ENCODE results near the gene LY6G6F. TPM values are rescaled to one million over a fixed set of nuclear protein-coding genes. Genes with fewer than 3 reads are reported as not detected.

Gene LY6G6F
- total RNA-seq, 4 donors from 2014 or later, result not detected

- H3K4me1 ChIP-seq, result peaks cover 0 to 74% (median 40%) of the 10 kb centered on the region in 4 donors
- H3K4me3 ChIP-seq, result peak overlapping the region; percentile 67 to 93 (median 87)
- H3K9me3 ChIP-seq, result no peaks in the 10 kb centered on the region
- peak overlapping the region; percentile 60 to 99 (median 96) for H3K27ac ChIP-seq
- no peak for TF ChIP-seq EP300 (IDR thresholded peaks at IDR 0.05)
- no peak for DNase-seq (ENCODE audit: low spot score in 2 of 2)
- peaks cover 3 to 44% (median 8%) of the 10 kb centered on the region in 3 donors for H3K36me3 ChIP-seq
- 39% methylated on average over 9 of the region's 9 CpGs for WGBS, 2 donors
- H3K27me3 ChIP-seq, result no peaks in the 10 kb centered on the region
Observed at GRCh38 chr6:31663126-31663960, 43.3 kb upstream of the LY6G6F start.

- Histone ChIP-seq H3K4me3 (peak overlapping the region; percentile 67 to 93 (median 87)), H3K36me3 (peaks cover 8 to 46% (median 11%) of the 10 kb centered on the region in 3 donors), H3K9me3 (no peaks in the 10 kb centered on the region), H3K4me1 (peaks cover 0 to 73% (median 32%) of the 10 kb centered on the region in 4 donors), H3K27ac (peak overlapping the region; percentile 60 to 99 (median 96)), H3K27me3 (no peaks in the 10 kb centered on the region)
- TF ChIP-seq EP300 (IDR thresholded peaks at IDR 0.05), result peak in 1 of 2 donors; percentile 30
- no peak for TF ChIP-seq POLR2A (IDR thresholded peaks at IDR 0.05)
- WGBS, 2 donors, result 9 to 10% methylated on average over 15 to 16 of the region's 17 CpGs
- DNase-seq (ENCODE audit: low spot score in 2 of 2), result peak in 1 of 2 donors; percentile 63
Observed at GRCh38 chr6:31663961-31664789, 42.5 kb upstream of the LY6G6F start.

- peaks cover 8 to 53% (median 17%) of the 10 kb centered on the region in 3 donors for H3K36me3 ChIP-seq
- TF ChIP-seq CTCF (IDR thresholded peaks at IDR 0.05), result peak in 1 of 5 experiments; percentile 10
- TF ChIP-seq POLR2A (IDR thresholded peaks at IDR 0.05), result peak; percentile 62 to 69
- peak; percentile 58 to 92 for TF ChIP-seq EP300 (IDR thresholded peaks at IDR 0.05)
- H3K27me3 ChIP-seq, result no peaks in the 10 kb centered on the region
- peak within 1 kb of the TSS; percentile 67 to 93 (median 87) for H3K4me3 ChIP-seq
- WGBS, 2 donors, result 1% methylated on average over 39 of the region's 39 CpGs
- H3K4me1 ChIP-seq, result peaks cover 0 to 65% (median 26%) of the 10 kb centered on the region in 4 donors
- no peaks in the 10 kb centered on the region for H3K9me3 ChIP-seq
- peak; percentile 83 to 95 for DNase-seq (ENCODE audit: low spot score in 2 of 2)
- peak within 1 kb of the TSS; percentile 60 to 99 (median 96) for H3K27ac ChIP-seq
Observed at GRCh38 chr6:31664790-31665500, 41.7 kb upstream of the LY6G6F start, which contains the start of gene GPANK1. Gene GPANK1 (minus strand): TSS chr6:31664997. CDS start chr6:31664478, 519 bp downstream.

- no peaks in the 10 kb centered on the region for H3K9me3 ChIP-seq
- H3K4me1 ChIP-seq, result peaks cover 0 to 64% (median 26%) of the 10 kb centered on the region in 4 donors
- DNase-seq (ENCODE audit: low spot score in 2 of 2), result peak; percentile 97 to 98
- TF ChIP-seq POLR2A (IDR thresholded peaks at IDR 0.05), result peak; percentile 73 to 86
- peak in 1 of 5 experiments; percentile 34 for TF ChIP-seq CTCF (IDR thresholded peaks at IDR 0.05)
- TF ChIP-seq EP300 (IDR thresholded peaks at IDR 0.05), result peak; percentile 94 to 95
- WGBS, 2 donors, result 0% methylated on average over 63 of the region's 63 CpGs
- H3K4me3 ChIP-seq, result peak within 1 kb of the TSS; percentile 67 to 93 (median 87)
- H3K27me3 ChIP-seq, result no peaks in the 10 kb centered on the region
- H3K36me3 ChIP-seq, result peaks cover 8 to 61% (median 23%) of the 10 kb centered on the region in 3 donors
- peak within 1 kb of the TSS; percentile 60 to 99 (median 96) for H3K27ac ChIP-seq
Observed at GRCh38 chr6:31665501-31666336, 40.9 kb upstream of the LY6G6F start, which contains the start of gene CSNK2B. Gene CSNK2B (plus strand): TSS chr6:31666080. CDS start chr6:31666832, 752 bp downstream.

- TF ChIP-seq CTCF (IDR thresholded peaks at IDR 0.05) (no peak), EP300 (IDR thresholded peaks at IDR 0.05) (no peak), POLR2A (IDR thresholded peaks at IDR 0.05) (no peak)
- Histone ChIP-seq H3K4me1 (peaks cover 0 to 57% (median 24%) of the 10 kb centered on the region in 4 donors), H3K4me3 (peak overlapping the region; percentile 67 to 93 (median 87)), H3K9me3 (no peaks in the 10 kb centered on the region), H3K27ac (peak overlapping the region; percentile 60 to 99 (median 96)), H3K27me3 (no peaks in the 10 kb centered on the region), H3K36me3 (peaks cover 8 to 68% (median 31%) of the 10 kb centered on the region in 3 donors)
- 2 to 4% methylated on average over 15 of the region's 15 CpGs for WGBS, 2 donors
- no peak for DNase-seq (ENCODE audit: low spot score in 2 of 2)
Observed at GRCh38 chr6:31666337-31666965, 40.2 kb upstream of the LY6G6F start.
